ENCODE measurements around the gene TRIM13.
"Not testable (repeated sequence)": the region's sequence is repeated elsewhere in the genome, so short reads cannot be mapped to it uniquely, and the experiment has no call there.

Gene TRIM13

GRCh38 chr13:49997955-49998354, 1.1 kb downstream of the TRIM13 start:
- DNase-seq: no peak

- no peak for DNase-seq
These were observed 2.1 kb downstream of the TRIM13 start for GRCh38 chr13:49998714-49999624.

DNA sequence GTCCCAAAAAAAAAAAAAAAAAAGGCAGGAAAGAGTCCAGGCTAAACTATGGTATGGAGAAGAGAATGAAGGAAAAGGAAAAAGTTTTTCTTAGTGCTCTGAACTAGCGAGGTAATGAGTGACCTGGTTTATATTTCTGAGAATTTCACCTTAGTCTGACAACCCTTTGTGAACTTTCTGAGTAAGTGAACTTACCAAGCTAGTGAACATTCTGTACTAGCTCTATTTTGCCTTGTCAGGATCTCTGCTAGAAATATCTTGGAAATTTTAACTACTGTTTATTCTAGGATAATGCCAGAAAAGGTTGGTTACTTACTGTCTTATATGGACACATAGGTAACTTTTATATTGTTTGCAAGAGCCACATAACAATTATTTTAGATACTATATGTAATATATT, 4.4 kb downstream of the TRIM13 start:
- no peak for DNase-seq

- DNase-seq: no peak
These were observed 9.7 kb downstream of the TRIM13 start for GRCh38 chr13:50006426-50007135.

DNA sequence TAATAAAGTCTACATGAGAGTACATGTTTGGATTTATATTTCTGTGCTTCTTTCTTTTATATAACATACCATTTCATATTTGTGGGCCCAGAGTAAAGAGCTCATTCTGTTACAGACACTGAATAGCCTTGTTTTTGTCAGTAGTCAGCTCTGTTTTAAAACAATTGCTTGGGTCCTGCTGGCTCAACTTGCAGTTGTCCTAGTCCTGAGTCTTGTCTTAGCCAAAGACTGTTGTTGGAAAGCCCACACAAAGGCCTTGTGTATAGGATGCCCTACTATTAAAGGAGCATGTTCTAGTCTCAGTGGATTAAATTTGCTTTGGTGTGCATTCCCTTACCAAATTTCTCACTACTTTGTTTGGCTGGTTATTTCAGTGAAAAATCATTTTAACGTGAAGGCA, 14.6 kb downstream of the TRIM13 start:
- no peak for DNase-seq

DNA sequence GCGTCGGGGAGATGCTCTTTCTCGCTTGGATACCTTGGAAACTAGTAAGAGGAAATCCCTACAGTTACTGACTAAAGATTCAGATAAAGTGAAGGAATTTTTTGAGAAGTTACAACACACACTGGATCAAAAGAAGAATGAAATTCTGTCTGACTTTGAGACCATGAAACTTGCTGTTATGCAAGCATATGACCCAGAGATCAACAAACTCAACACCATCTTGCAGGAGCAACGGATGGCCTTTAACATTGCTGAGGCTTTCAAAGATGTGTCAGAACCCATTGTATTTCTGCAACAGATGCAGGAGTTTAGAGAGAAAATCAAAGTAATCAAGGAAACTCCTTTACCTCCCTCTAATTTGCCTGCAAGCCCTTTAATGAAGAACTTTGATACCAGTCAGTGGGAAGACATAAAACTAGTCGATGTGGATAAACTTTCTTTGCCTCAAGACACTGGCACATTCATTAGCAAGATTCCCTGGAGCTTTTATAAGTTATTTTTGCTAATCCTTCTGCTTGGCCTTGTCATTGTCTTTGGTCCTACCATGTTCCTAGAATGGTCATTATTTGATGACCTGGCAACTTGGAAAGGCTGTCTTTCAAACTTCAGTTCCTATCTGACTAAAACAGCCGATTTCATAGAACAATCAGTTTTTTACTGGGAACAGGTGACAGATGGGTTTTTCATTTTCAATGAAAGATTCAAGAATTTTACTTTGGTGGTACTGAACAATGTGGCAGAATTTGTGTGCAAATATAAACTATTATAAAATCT, 15.7 kb downstream of the TRIM13 start:
- DNase-seq: no peak

DNA sequence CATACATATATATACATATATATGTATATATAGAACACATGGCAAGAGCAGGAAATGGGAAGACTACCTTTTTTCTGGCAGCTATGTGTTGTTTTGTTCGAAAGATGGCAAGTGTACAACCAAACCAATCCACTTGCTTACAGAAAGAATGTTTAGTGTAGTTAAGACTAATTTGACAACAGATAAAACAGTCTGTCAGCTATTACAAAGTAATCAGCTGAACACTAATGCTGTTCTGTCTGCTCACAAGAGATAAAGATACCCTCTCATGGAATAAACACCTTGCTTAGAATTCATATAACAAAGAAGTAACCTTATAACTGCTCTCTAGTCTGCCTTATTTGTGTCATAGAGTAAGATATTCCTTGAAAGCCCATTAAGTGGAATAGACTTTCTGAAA, 17.5 kb downstream of the TRIM13 start:
- DNase-seq: no peak

GRCh38 chr13:50015258-50015657, 18.4 kb downstream of the TRIM13 start, which contains the start of gene KCNRG:
Gene KCNRG (plus strand): TSS chr13:50015444. CDS start chr13:50015494, 50 bp downstream.
- DNase-seq: no peak

GRCh38 chr13:50015750-50016149, 18.9 kb downstream of the TRIM13 start:
- no peak for DNase-seq

- no peak for DNase-seq
These were observed 19.6 kb downstream of the TRIM13 start for GRCh38 chr13:50016444-50016843.

DNA sequence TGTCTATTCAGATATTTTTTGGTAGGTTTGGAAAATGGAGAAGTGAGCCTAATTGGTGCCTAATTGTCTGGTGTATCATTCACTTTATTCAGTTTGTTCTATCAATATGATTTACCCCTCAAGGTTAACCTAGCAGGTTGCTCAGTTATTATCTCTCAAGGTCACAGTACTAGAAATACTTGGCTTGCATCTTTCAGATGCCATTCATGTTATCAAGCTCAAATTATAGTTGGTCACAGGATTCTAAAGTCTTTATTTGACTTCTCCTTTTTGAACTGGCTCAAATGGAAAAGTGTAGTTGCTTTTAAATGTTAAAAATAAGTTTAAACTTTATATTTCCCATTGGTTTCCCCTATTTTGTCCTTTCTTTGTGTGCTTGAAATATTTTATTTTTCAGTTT, 21.0 kb downstream of the TRIM13 start:
- DNase-seq: no peak

- no peak for DNase-seq
These were observed 28.6 kb downstream of the TRIM13 start for GRCh38 chr13:50025436-50025835.

GRCh38 chr13:50026788-50027473, 30.1 kb downstream of the TRIM13 start:
- no peak for DNase-seq

DNA sequence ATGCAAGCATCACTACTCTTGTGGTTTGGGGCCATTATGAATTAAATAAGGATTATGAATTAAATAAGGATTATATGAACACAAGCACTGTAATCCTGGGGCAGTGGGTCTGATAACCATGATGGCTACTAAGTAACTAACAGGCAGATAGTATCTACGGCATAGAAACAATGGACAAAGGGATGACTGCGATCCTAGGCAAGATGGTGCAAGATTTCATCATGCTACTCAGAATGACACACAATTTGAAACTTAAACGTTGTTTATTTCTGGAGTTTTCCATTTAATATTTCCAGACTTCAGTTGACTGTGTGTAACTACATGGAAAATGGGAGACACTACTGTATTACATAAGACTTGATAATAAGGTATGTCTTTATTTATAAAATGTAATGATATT, 33.5 kb downstream of the TRIM13 start:
- DNase-seq: no peak

DNA sequence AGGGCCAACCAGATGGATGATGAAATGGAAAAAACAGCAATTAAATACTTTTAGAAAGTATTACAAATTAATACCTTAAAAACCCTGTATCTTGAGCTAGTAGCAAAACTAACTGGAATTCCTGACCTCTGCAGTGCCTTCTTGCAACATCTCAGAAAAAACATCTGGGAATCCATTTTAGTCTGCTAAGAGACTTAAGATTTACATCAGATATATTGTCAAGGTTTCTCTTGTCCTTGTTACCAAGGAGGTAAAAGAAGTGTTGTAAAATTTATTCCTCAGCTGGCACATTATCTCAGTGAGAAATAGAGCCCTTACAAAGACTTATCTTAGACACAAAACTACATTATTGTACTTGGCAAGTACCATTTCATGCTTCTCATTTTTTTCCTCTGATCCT, 36.9 kb downstream of the TRIM13 start:
- DNase-seq: no peak

GRCh38 chr13:50037788-50038187, 40.9 kb downstream of the TRIM13 start:
- DNase-seq: no peak

DNA sequence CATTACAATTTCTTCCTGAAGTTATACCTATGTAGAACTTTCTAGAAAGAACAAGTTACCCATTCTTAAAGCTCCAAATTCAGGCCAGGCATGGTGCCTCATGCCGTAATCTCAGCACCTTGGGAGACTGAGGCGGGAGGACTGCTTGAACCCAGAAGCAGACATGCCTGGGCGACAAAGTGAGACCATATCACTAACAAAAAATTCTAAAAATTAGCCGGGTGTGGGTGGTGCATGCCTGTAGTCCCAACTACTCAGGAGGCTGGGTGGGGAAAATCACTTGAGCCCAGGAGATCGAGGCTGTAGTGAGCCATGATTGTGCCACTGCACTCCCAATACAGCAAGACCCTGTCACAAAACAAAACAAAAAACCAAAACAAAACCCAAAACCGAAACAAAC, 41.4 kb downstream of the TRIM13 start:
- no peak for DNase-seq

DNA sequence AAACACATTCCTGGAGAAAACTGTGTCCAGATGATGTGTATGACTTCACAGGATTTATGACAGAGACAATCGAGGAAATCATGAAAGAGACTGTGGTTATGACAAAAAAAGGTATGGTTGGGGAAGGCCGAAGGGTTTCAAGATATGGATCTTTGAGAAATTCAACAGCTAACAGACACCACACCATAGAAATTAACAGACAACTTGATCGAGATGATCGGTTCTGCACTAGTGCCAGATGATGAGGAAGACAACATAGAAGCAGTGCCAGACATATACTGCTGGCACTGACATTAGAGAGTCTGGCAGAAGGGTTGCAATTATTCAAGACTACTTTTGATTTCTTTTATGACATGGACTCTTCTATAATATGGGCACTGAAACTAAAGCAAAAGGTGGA, 55.6 kb downstream of the TRIM13 start:
- no peak for DNase-seq

GRCh38 chr13:50053844-50054243, 57.0 kb downstream of the TRIM13 start:
- no peak for DNase-seq

GRCh38 chr13:50055454-50055853, 58.6 kb downstream of the TRIM13 start:
- DNase-seq: no peak

GRCh38 chr13:50060718-50061117, 63.9 kb downstream of the TRIM13 start:
- DNase-seq: no peak

GRCh38 chr13:50062336-50062735, 65.5 kb downstream of the TRIM13 start:
- not testable (repeated sequence) for DNase-seq

- DNase-seq: no peak
These were observed 68.9 kb downstream of the TRIM13 start for GRCh38 chr13:50065712-50066111.

Data from NCI-H510A (cell line).